ENCODE measurements around the gene ABCD4.
"Not testable (repeated sequence)": the region's sequence is repeated elsewhere in the genome, so short reads cannot be mapped to it uniquely, and the experiment has no call there.

The ABCD4 gene

GRCh38 chr14:74302152-74302628 is 544 bp downstream of the ABCD4 start:
- no peak for DNase-seq (ENCODE audit: low read depth)

GRCh38 chr14:74301594-74302151 is 1.1 kb downstream of the ABCD4 start:
- no peak for DNase-seq (ENCODE audit: low read depth)

- no peak for DNase-seq (ENCODE audit: low read depth)
These were observed 3.6 kb downstream of the ABCD4 start for GRCh38 chr14:74299061-74299545.

DNA sequence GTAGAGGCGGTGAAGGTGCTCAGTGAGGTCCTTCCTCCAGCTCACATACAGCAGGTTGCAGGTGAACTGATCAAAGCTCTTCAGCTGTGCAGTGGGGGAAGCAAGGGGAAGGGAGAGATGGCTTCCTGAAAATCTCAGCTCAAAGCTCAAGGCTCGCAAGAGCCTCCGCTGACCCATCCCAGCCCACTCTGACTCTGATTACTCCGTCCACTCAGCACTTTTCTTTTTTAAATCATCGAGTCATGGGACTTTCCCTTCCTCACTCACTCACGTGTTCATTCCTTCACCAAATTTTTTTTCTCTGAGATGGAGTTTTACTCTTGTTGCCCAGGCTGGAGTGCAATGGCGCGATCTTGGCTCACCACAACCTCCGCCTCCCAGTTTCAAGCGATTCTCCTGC is 4.7 kb downstream of the ABCD4 start:
- no peak for DNase-seq (ENCODE audit: low read depth)

DNA sequence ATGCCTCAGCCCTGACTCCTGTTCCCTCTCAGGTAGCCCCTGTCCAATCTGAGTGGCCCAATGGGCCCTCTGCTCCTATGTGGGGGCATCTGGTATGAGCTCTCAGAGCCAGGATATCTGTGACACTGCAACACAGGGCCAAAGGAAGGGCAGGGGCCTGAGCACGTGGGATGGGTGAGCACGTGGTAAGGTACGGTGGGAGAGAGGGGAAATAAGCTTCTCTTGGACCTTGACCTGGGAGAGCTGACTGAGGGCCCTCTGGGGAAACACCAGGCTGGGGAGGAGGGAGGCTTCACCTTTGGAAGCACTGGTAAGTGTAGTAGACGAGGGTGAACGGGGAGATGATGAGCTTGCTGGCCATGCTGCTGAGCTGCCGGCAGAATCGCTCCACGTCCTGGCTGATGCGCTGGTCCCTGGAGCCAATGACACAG is 6.7 kb downstream of the ABCD4 start:
- no peak for DNase-seq (ENCODE audit: low read depth)

GRCh38 chr14:74293606-74294005 is 9.1 kb downstream of the ABCD4 start:
- DNase-seq (ENCODE audit: low read depth) = no peak

DNA sequence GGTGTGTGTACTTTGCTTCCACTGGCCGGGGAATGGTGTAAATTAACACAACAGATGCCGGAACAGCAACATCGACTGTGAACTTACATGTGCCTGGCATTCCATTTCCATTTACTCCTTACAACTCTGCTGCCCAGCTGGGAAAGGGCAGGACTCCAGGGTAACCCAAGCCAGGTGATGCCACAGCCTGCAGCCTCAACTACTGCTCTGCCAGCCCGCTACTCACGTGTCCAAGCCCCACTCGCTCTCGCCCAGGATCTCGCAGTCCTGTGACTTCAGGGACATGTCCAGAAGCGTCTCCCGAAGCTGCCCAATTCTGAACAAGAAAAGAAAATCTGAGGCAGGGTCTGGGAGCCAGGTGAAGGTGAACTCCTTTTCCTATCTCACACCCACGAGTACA is 10.7 kb downstream of the ABCD4 start:
- DNase-seq (ENCODE audit: low read depth) = no peak

DNA sequence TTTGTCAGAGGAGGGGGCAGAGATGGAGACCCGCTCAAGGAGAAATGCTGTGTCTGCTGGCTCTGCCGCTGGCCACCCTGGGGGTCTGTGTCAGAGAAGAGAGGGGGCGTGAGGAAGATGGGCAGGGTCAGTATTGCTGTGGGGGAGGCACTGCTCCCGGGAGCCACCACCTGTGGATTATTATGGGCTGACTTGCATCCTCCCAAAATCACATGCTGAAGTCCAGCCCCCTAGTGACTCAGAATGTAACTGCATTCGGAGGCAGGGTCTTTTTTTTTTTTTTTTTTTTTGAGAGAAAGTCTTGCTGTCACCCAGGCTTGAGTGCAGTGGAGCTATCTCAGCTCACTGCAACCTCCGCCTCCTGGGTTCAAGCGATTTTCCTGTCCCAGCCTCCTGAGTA is 12.3 kb downstream of the ABCD4 start:
- no peak for DNase-seq (ENCODE audit: low read depth)

GRCh38 chr14:74289801-74290200 is 12.9 kb downstream of the ABCD4 start:
- no peak for DNase-seq (ENCODE audit: low read depth)

DNA sequence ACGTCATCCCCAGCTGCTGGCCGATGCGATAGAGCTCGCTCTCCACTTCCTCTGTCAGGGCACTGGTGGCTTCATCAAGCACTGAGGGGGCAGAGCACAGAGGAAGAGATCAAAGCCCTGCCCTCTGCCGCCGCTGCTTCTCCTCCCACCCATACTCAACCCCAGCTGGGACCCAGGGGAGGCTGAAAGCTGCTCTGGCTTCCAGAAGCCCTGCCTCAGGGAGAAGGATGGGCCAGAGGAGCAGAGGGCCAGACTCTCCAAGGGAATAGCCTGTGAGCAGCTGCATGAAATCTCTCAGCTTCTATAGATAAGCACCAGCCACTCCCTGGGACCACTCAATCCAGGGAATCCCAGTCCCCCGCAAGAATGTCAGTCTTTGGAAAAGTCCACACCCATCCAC is 16.0 kb downstream of the ABCD4 start:
- DNase-seq (ENCODE audit: low read depth) = no peak

DNA sequence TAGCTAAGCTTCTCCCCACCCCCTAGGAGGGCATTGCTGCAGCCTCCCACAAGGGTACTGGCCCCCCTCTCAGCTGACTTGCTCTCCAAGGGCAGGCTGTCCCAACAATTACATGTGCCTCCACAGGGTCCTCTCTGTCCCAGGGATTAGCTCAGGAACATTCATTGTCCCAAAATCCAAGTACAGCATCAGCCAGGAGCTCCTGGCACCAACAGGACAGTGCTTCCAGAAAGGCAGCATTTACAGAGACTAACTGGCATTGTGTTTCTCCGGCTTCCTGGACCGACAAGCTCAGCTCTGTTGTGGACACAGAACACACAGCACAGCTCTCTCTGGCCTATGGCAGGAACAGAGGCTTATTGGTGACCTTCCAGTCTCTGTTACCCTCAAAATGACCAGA is 21.7 kb downstream of the ABCD4 start:
- no peak for DNase-seq (ENCODE audit: low read depth)

DNA sequence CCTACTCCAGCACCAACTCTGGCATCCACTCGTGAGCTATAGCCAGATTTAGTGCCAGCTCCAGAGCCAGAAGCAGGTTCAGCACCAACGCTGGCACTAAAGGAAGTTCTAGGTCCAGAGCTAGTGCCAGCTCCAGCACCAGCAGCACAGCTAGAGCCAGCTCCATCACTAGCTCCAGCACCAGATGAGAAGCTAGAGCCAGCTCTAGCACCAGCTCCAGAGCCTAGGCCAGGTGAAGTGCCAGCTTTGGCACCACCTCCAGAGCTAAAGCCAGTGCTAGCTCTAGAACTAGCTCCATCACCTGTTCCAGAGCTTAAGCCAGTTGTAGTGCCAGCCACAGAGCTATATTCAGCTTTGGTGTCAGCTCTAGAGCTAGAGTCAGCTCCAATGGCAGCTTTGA is 24.7 kb downstream of the ABCD4 start:
- DNase-seq (ENCODE audit: low read depth) = no peak

DNA sequence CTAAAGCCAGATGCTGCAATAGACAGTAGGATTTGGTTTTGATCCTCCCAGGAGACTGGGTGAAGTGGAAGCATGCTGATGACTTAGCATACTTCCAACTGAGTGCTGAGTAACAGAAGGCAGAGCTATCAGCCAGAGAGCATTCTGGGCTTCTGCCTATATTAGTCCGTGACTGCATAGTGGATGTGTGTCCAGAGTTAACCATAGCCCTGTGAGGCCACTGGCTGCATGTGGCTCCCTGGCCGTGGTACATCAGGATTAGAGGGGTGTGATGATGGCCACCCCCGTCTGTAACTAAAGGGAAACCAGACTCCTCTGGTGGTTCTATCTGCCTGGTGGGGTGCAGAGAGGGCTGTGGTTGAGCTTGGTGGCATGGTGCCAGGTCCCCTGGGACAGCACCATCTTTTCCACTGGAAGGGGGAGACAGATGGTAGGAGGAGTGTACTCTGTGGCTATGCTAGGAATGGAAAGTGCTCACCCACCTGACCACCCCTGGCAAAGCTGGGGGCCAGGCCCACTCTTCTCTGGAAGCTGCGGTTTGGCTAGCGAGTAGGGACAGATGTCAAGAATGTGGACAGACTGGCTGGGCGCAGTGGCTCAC is 27.4 kb downstream of the ABCD4 start:
- DNase-seq (ENCODE audit: low read depth) = no peak

DNA sequence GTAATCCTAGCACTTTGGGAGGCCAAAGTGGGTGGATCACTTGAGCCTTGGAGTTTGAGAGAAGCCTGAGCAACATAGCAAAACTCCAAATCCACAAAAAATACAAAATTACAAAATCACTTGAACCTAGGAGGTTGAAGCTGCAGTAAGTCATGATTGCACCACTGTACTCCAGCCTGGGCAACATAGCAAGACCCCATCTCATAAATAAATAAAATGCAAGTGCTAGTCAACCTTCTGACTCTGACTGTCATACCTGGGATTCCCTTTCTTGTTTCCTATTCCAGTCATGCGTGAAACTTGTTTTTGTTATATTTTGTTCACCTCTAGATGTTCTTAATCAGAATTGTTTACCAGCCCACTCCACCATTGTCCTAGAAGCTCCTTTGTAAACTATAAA is 31.4 kb downstream of the ABCD4 start:
- DNase-seq (ENCODE audit: low read depth) = no peak

DNA sequence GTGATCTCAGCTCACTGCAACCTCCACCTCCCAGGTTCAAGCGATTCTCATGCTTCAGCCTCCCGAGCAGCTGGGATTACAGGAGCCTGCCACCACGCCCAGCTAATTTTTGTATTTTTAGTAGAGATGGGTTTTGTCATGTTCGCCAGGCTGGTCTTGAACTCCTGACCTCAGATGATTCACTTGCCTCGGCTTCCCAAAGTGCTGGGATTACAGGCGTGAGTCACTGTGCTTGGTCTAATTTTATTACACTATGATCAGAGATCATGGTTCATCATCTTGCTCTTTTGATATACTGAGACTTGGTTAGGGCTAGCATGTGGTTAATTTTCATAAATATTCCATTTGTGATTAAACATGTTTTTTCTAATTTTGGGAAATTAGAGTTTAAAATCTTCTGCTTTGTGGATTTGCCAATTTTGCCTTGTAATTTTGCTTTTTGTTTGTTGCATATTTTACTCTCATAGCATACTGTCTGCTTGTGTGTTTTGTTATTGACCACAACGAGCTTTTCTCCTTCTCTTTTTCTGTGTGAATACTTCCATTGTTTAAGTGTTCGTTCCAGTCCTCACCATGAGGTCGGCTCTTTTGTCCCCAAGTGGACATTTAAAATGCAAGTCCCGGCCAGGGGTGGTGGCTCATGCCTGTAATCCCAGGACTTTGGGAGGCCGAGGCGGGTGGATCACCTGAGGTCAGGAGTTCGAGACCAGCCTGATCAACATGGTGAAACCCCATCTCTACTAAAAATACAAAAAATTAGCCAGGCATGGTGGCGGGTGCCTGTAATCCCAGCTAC is 32.2 kb downstream of the ABCD4 start:
- DNase-seq (ENCODE audit: low read depth) = not testable (repeated sequence)

DNA sequence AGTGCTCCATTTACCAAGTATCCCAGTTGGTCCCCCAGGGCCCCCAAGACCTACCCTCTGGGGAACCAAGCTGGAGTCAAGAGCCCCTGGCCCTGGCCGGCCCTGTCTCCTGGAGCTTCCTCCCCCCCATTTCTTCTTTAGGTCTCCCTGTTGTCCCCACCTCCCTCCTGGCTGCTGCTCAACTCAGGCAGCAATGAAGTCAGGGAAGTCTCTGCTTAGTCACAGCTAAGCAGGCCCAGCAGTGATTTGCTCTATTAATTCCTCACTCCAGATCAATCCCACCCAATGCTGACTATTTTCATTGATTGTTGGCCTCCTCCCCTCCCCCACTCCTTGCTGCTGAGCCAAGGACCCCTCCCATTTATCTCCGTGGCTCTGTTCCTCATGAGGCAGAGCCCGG is 35.1 kb downstream of the ABCD4 start:
- no peak for DNase-seq (ENCODE audit: low read depth)

DNA sequence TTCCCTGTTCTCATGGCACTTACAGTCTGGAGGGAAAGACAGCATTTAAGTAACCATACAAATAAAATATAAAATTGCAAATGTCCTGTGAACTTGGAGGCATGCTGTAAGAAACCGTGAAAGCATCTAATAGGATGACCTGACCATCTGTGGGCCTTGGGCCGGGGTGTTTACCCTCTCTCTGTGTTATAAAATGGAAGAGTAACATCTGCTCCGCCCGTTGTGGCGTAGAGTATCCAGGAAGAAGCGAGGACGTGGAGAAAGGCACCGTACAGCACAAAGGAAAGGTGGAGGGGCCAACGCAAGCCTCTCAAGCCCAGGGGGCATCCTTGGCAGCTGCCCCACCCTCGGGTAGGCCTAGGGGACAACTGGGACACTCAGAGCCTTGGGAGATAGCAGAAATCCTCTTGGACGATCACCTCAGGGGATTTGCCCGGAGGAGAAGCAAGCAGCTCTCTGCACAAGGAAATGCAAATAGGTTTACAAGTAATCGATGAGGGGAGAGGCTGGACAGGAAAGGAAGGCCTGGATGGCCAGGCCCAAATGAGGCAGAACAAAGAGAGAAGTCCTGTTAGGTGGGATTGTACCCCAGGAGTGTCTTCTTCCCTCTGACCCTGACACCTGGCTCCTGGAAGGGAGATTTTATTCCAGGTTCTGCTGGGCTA is 37.3 kb downstream of the ABCD4 start:
- DNase-seq (ENCODE audit: low read depth) = no peak

GRCh38 chr14:74263921-74264320 is 38.8 kb downstream of the ABCD4 start:
- no peak for DNase-seq (ENCODE audit: low read depth)

- no peak for DNase-seq (ENCODE audit: low read depth)
These were observed 39.6 kb downstream of the ABCD4 start for GRCh38 chr14:74263181-74263580.

DNA sequence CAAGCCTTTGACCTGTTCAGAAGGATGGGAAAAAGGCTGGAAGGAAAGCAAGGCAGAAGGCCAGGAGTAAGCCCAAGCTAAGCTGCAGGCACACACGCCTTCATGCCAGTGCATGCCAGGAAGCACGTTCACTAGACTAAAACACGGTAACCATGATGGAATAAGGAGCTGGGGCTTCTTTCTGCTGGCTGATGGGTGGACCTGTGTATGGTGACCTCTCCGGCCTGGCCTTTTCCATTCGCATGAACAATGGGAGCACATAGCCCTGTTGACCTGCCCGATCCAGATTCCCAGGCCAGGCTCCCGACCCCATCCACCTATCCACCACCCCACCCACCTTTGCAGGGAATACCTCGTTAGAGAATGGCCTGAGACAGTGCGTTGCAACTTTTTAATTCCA is 40.7 kb downstream of the ABCD4 start:
- DNase-seq (ENCODE audit: low read depth) = no peak

DNA sequence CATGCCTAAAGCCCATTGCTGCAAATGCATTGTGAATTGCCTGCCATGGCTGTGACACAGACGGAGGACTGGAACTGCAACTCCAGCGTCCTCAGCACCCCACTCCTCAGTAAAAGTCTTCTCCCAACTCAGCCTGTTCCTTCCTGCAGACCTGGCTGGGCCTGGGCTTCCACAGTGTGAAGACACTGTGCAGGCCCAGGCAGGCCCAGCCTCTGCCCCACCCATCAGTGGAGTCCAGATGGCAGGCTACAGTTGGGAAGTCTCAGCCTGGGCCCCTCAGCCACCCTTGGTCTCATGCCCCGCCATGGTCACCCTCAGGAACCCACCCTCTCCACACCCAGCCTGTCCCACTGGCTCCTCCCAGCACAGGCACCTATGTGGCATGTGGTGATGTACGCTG is 41.4 kb downstream of the ABCD4 start:
- no peak for DNase-seq (ENCODE audit: low read depth)

DNA sequence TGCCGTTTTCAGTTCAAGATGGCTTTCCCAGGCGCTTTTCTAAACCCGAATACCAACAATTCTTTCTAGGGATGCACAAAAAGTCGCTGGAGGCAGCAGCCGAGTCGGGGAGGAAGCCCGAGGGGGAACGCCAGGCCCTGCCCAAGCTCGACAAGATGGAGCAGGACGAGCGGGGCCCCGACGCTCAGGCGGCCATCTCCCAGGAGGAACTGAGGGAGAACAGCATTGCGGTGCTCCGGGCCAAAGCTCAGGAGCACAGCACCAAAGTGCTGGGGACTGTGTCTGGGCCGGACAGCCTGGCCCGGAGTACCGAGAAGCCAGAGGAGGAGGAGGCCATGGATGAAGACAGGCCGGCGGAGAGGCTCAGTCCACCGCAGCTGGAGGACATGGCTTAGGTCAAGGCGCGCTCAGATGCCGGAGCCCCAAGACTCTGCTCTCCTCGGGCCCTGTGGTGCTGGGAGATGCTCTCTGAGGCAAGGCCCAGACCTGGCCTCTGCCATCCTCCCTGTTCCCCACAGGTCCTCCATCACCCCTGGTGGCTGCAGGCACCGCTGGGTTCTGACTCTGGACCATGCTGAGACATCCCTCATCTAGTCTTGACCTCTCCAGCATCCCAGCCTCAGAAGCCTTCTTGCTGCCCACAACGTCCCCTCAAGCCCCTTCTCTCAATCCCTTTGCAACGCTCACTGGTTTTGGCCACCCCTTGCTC is 42.1 kb downstream of the ABCD4 start:
- DNase-seq (ENCODE audit: low read depth) = no peak
